ENCODE results near the gene SMIM10L2A.
"Not testable (repeated sequence)": the region's sequence is repeated elsewhere in the genome, so short reads cannot be mapped to it uniquely, and the experiment has no call there.

The SMIM10L2A gene

GRCh38 chrX:135461756-135462155, 40.0 kb downstream of the SMIM10L2A start:
- DNase-seq, result not testable (repeated sequence)

GRCh38 chrX:135463937-135464336, 42.2 kb downstream of the SMIM10L2A start:
- no peak for DNase-seq

GRCh38 chrX:135476378-135476777, 54.6 kb downstream of the SMIM10L2A start:
- DNase-seq, result no peak

- DNase-seq, result peak in 2 of 4 experiments; percentile 0 to 5
These were observed 55.8 kb downstream of the SMIM10L2A start for GRCh38 chrX:135477576-135477975.

Data from activated CD4-positive, CD25-positive, alpha-beta regulatory T cell (primary cell).